NCI-H1092 (cell line): ENCODE results near the gene MORN2.
A peak's percentile ranks its signal among the peaks of the same experiment; 100 is the strongest.
"Not testable (repeated sequence)": the region's sequence is repeated elsewhere in the genome, so short reads cannot be mapped to it uniquely, and the experiment has no call there.

Experiments used
- DNase-seq: peaks from one replicate; lab custom pipeline; 2025; lab: John Stamatoyannopoulos, UW

MORN2 gene

DNA sequence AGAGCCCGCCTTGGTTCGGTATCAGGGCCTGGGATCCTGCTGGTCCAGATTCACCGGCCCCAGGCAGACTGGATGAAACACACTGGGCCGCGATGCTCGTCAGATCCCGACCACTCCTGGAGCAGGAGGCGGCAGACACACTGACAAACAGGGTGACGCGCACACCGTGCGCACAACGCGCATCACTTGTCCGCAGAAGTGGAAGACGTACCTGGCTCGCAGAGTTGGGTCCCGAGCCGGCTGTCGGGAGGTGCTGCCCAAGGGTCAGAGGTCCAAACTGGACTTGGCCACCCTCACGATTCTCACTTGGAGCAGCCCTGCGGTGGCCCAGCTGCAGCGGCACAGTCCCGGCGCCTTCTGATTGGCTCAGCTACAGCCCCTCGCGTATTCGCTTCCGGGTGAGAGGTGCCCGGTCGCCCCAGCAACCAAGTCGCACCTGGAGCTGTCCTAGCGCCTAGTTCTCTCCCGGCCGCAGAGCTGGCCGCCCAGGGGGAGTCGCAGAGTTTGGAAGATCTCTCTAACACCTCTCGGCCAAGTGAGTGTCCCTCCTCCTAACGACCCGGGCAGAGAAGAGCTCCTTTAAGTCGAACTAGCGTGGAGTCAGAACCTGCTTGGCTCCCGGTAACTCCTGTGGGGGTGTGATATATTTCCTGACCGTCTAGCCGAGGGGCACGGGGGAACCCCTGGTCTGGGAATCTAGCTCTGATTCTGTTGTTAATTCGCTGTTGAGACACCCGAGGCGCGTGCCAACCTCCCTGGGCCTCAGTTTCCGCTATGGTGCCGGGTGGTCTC lies at the start of gene MORN2, which contains the start of gene DHX57:
TSS of gene MORN2 (plus strand) at position 401 of the 792 bp plus-strand sequence.
TSS of gene DHX57 (minus strand) at position 359 of the 792 bp plus-strand sequence. CDS start 7,529 bp downstream, outside the sequence.
- DNase-seq, result peak; percentile 51

DNA sequence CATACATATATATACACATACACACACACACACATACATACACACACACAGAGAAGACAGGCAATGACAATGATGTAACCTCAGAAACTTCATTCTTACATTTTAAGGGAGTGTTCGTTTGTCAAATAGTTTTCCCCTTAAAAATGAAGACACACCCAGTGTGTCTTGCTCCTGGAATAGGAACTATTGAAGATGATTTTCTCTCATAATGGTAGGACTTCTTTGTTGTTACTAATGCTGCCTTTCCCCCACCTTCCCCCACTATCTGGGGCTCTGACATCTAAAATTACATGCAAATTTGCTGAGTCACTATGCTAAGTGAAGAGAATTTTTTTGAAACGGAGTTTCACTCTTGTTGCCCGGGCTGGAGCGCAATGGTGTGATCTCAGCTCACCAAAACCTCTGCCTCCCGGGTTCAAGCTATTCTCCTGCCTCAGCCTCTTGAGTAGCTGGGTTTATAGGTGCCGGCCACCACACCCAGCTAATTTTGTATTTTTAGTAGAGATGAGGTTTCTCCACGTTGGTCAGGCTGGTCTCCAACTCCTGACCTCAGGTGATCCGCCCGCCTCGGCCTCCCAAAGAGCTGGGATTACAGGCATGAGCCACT lies 48.1 kb upstream of the MORN2 start:
- not testable (repeated sequence) for DNase-seq

DNA sequence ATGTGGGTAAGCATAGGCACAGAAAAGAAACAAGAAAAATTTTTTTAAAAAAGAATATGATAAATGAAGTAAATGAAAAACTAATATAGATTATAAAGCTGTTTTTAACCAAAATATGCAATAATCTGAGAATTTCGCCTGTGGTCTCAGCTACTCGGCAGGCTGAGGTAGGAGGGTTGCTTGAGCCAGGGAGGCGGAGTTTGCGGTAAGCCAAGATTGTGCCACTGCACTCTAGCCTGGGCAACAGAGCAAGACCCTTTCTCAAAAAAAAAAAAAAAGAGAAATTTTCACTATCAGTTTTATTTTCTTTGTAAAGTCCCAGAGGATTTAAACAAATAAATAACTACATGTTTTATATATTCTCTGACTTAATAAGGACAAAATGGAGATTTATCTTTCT lies 47.3 kb upstream of the MORN2 start:
- no peak for DNase-seq

DNA sequence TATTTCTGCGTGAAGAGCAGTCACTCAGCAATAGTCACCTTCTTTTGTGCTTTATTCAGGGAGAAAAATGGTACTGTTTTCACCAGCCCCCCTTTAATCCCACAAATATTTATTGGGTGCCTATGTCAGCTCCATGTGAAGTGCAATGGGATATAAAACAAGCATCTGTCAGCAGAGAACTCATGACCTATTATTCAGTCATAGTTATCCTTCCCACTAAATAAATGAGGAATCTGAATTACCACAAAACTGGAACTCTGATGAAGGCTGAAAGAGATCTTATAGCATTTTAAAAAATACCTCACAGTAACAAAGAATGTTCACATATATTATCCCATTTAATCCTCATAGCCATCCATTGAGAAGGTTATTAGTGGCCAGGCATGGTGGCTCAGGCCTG lies 45.8 kb upstream of the MORN2 start:
- no peak for DNase-seq

DNA sequence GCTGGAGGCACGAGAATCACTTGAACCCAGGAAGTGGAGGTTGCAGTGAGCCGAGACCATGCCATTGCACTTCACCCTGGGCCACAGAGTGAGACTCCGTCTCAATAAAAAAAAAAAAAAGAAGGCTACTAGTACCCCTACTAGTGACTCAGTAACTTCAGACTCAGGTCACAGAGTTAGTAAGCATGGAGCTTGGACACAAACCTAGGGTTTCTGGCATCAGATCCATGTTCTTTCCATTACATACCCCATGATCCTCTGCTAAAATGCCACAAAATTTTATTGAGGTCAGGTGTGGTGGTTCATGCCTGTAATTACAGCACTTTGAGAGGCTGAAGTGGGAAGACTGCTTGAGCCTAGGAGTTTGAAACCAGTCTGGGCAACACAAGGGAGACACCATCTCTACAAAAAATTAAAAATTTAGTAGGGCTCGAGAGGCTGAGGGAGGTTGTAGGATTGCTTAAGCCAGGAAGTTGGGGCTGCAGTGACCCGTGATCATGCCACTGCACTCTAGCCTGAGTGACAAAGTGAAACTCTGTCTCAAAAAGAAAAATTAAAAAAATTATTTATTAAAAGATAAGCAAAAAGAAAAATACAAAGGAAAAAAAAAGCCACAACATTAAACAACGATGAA lies 45.1 kb upstream of the MORN2 start:
- no peak for DNase-seq

DNA sequence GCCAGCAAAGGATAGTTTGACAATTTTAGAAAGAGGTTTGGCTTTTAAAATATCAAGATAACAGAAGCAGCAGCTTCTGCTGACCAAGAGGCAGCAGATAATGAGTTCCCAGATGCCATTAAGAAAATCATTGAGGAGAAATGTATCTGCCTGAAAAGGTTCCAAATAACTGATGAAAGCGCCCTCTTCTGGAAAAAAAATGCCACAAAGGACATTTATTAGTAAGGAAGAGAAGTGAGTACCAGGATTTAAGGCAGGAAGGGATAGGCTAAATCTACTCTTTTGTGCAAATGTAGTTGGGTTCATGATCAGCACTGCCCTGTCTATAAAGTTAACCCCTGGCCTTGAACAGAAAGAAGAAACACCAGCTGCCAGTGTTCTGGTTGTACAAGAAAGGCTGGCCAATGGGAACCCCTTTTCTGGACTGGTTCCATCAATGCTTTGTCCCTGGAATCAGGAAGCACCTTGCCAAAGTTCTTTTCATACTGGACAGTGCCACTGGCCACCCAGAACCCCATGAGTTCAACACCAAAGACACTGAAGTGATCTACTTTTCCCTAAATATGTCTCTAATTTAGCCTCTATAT lies 40.7 kb upstream of the MORN2 start:
- no peak for DNase-seq

DNA sequence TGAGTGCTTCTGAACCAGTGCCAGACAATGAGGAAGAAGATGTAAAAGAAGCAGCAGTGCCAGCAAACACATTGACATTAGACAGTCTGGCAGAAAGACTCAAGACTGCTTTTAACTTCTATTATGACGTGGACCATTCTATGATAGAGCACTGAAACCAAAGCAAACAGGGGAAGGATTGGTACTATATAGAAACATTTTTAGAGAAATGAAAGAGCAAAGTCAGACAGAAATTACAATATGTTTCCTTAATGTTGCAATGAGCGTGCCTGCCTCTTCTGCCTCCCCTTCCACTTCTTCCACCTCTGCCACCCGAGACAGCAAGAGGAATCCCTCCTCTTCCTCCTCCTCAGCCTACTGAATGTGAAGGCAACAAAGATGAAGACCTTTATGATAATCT lies 39.8 kb upstream of the MORN2 start:
- no peak for DNase-seq

DNA sequence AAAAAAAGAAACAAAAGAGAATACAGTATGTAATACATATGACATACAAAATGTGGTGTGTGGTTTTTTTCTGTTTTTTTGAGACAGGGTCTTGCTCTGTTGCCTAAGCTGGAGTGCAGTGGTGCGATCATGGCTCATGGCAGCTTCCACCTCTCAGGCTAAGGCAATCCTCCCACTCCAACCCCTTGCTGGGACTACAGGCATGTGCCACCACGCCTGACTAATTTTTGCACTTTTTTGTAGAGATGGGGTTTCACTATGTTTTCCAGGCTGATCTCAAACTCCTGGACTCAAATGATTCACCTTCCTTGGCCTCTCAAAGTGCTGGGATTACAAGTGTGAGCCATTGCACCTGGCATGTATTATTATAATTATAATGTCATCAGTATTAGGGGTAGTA lies 39.0 kb upstream of the MORN2 start:
- DNase-seq, result no peak

DNA sequence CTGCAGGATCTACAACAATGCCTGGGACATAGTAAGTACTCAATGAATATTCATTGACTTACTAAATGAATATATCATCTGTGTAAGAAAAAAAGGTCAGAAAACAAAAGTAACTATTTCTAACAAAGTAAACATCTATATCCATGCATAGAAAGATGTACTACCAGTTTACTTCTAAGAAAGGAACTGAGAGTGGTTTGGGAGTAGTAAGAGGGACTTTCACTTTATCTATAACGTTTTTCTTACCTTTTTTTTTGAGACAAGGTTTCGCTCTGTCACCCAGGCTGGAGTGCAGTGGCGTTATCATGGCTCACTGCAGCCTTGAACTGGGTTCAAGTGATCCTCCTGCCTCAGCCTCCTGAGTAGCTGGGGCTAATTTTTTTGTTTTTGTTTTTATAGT lies 25.7 kb upstream of the MORN2 start:
- no peak for DNase-seq

DNA sequence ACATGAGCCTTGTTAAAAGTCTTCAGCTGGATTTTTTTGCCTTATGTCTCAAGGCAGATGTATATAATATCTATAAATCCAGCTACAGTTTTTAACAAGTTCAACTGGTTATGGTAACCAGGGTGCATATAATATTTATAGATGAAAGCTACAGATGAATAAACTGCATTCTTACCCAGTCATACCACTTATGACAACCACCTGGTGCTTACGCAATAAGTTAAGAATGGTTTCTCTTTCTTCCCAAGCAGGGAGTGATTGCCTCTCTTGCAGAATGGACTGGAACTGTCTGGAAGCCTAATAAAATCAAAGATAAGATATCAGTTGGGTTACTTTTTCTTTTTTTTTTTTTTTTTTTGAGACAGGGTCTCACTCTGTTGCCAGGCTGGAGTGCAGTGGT lies 19.6 kb upstream of the MORN2 start:
- DNase-seq, result no peak

DNA sequence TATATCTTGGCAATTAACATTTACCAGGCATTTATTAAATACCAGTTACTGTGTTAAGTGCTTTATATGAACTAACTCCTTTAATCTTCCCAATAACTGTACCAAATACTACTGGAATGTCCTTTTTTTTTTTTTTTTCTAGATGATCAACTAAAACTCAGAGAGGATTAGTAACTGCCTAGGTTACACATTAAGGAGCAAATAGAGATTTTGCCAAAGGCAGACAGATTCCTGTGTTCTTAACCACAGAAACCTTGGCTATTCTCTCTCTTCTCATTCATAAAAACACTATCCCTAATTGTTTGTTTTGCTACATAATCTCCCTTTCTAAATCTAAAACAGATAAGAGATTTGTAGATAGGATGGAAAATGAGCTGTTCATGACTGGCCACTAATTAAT lies 13.3 kb upstream of the MORN2 start:
- no peak for DNase-seq

DNA sequence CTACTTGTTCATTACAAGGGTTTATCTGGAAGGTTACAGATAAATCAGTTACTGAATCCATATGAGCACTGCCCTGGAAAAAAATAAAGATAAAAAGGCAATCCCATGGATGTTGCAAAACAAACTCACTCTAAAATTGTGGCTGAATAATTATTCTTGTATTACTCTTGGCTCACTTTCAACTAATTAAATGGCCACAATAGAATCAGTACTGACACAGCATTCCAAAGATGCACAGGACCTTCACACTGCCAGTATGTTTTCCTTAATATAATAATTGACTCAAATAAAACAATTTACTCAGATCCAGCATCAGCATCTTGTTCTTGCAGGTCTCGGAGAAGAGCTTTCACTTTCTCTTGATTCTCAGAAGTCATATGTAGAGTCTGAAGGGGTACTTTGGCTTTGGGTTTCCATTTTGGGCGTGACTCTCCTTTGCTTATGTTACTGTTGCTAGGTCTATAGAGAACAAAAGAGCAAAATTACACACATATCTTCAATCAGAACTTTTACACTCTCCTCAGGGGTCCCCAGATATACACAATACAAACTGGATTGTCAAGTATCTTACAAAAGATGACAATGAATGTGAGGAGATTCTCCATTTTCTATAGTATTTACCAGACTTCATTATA lies 12.6 kb upstream of the MORN2 start:
- DNase-seq, result no peak

DNA sequence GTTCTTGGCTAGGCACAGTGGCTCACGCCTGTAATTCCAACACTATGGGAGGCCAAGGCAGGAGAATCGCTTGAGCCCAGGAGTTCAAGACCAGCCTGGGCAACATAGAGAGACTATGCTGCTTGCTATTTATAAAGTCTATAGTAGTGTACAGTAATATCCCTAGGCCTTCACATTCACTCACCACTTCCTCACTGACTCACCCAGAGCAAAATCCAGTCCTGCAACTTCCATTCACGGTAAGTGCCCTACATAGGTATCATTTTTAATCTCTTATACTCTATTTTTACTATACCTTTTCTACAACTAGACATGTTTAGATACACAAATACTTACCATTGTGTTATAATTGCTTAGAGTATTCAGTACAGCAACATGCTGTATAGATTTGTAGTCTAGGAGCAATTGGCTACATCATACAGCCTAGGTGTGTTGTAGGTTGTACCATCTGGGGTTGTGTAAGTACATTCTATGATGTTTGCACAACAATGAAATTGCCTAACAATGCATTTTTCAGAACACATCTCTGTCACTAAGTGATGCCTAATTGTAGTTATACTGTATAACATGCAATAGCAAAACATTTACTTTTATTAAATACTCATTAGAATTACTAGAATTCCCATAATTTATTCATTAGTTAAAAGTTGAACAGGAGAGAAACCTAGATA lies 8.9 kb upstream of the MORN2 start:
- DNase-seq, result no peak

DNA sequence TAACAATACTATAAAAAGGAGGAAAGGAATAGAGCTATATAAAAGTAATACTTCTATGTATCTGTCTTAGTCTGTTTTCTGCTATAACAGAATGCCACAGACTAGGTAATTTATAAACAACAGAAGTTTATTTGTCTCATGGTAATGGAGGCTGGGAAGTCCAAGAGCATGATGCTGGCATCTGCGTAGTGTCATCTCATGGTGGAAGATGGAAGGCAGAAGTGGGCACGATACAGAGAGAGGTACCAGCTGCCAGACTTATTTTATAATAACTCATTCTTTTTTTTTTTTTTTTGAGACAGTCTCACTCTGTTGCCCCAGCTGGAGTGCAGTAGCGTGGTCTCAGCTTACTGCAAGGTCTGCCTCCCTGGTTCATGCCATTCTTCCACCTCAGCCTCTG lies 4.3 kb upstream of the MORN2 start:
- no peak for DNase-seq

DNA sequence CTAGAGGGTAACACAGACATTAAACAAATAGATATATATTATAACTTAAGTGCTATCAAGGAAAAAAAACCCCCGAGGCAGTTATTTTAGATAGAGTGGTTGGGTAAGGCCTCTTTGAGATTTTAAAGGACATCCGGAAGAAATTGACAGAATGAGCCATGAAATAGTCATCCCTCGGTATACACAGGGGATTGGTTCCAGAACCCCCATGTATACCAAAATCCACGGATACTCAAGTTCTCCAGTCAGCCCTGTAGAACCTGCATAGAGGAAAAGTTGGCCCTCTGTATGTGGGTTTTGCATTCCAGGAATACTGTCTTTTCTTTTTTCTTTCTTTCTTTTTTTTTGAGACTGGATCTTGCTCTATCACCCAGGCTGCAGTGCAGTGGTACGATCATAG lies 2.0 kb upstream of the MORN2 start:
- DNase-seq, result no peak

DNA sequence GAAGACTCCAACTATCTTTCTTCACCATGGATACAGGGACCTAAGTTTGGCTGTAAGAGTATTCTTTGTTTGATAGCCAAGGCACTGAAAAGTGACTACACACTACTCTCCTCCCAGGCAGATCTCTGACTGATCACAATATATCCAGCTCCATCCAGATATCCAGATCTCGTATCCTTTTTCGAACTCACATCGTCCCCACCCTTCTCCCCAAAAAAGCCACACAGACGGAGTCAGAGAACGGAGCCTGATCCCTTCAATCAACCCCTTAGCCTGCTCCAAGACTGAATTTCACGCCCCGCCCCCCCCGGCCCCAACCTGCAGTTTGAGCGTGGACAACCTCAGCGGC lies 575 bp upstream of the MORN2 start:
- no peak for DNase-seq

DNA sequence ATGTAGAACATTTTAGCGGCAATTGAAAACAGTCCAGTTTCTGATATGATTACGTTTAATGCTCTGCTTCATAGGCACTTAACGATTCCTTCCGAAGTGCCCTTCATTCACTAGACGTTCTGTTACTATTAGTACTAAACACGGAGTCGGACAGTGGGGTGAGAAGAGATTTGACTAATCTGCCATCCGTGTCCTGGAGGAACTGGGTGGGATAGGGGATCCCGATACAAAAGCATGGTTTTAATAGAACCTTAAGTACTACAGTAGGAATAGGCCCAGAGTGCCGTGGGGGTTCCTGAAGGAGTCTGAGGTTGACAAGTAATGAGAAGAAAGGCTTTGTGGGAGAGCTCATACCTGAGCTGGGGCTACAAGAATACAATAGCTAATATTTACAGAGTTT lies 631 bp downstream of the MORN2 start:
- DNase-seq, result no peak

DNA sequence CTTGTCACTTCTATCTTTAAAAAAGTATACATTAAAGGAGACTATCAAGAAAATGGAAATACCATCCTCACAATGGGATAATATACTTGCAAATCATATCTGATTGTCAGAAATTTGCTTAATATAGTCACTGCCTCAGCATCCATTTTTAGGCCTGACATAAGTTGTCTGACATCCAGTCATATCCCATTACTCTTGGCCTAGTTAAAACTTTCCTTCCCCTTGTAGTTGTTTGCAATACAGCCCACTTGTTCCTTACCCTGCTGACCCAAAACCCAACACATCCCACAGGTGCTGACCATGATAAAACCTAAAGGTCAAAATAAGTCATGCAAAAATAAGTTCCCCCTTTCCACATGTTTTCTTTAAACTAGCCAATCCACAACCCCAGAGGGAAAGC lies 10.3 kb downstream of the MORN2 start:
- no peak for DNase-seq

DNA sequence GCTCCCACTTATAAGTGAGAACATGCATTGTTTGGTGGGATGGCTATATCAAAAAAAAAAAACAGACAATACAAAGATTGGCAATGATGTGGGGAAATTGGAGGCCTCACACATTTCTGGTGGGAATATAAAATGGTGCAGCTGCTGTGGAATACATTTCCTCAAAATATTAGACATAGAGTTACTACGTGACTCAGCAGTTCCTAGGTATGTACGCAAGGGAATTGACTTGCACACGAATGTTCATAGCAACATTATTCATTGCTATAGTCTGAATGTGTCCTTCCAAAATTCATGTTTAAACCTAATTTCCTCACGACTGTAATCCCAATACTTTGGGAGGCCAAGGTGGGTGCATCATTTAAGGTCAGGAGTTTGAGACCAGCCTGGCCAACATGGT lies 11.6 kb downstream of the MORN2 start:
- DNase-seq, result no peak

DNA sequence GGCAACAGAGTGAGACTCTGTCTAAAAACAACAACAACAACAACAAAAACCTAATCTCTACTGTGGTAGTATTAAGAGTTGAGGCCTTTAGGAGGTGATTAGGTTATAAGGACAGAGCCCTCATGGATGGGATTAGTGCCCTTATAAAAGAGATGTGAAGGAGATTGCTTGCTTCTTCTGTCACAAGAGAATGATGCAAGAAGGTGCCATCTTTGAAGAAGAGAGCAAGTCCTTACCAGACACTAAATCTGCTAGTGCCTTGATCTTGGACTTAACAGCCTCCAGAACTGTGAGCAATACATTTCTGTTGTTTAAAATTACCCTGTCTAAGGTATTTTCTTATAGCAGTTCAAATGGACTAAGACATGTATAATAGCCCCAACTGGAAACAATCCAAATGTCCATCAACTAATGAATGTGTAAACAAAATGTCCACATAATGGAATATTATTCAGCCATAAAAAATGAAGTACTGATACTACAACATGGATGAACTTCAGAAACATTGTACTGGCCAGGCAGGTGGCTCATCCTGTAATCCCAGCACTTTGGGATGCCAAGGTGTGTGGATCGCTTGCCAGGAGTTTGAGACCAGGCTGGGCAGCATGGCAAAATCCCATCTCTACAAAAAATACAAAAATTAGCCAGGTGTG lies 12.3 kb downstream of the MORN2 start:
- no peak for DNase-seq

DNA sequence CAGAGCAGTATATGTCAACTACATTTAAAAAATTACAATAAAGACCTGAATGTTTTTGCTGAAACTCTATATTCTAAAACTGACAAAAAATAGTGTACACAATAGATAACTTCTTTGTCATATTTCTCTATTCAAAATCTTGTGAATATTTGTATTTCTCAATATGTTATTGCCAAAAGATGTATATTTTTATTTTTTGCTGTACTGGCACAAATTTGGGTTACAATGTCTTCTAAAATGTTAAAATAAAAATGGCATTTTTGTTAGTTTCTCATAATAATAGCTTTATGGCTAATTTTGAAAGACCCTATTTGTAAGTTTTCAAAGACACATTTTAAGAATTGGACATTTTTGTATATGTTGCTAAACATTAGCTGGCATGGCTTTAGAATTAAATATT lies 13.3 kb downstream of the MORN2 start:
- no peak for DNase-seq
